ENCODE results near the gene SHKBP1. TPM values are rescaled to one million over a fixed set of nuclear protein-coding genes. Genes with fewer than 3 reads are reported as not detected.
"Not testable (repeated sequence)": the region's sequence is repeated elsewhere in the genome, so short reads cannot be mapped to it uniquely, and the experiment has no call there.

The SHKBP1 gene
- total RNA-seq, 3 donors from 2014 or later: 25.8 to 42.9 (median 34.1) TPM

DNA sequence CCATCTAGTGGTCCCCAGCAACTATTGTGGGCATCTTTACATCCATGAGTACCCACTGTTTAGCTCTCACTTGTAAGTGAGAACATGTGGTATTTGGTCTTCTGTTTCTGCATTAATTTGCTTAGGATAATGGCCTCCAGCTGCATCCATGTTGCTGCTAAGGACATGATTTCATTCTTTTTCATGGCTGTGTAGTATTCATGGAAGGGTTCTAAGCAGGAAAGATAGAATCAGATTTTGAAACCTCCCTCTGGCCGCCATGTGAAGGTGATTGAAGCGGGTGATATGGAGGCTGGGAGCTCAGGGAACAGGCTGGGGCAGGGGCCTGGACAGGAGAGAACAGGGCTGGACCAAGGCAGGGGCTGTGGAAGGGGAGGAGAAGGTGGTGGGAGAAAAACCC is 44.6 kb downstream of the SHKBP1 start:
- TF ChIP-seq POLR2A (IDR thresholded peaks at IDR 0.05): no peak
- Histone ChIP-seq H3K27ac (no peak overlapping the region), H3K4me1 (no peaks in the 10 kb centered on the region), H3K9me3 (no peaks in the 10 kb centered on the region), H3K4me3 (no peak overlapping the region), H3K36me3 (no peaks in the 10 kb centered on the region), H3K27me3 (no peaks in the 10 kb centered on the region)
- intact Hi-C loops (cut with DNase I; ENCODE audit: low total_unique reads): no loop called here
- DNase-seq (ENCODE audit: low spot score in 2 of 2): no peak

DNA sequence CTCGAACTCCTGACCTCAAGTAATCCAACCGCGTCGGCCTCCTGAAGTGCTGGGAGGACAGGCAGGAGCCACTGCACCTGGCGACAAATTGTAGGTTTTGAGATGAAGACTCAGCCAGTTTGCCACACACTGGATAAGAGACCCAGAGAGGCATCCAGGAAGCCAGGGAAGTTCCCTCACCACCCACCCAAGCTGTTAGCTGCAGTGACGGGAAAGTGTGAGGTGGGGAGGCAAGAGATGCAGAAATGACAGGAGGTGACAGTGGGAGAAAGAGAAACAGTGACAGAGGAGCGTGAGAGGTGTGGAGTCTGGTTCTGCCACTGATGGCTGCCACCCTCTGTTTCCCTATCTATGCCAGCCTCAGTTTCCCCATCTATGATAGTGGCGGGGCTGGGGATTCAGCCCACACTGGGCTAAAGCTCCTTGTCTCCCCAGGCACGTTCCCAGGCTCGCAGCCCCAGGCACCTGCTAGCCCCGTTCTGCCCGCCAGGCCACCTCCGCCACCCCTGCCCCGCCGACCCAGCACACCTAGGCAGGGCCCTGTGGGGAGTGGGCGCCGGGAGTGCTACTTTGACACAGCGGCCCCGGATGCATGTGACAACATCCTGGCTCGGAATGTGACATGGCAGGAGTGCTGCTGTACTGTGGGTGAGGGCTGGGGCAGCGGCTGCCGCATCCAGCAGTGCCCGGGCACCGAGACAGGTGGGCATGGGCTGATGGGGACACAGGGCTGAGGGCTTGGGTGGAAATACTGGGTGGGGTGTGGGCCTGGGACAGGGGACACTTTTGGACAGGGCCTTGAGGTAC is 45.5 kb downstream of the SHKBP1 start:
- Histone ChIP-seq H3K27me3 (no peaks in the 10 kb centered on the region), H3K36me3 (no peaks in the 10 kb centered on the region), H3K27ac (no peak overlapping the region), H3K4me3 (no peak overlapping the region), H3K4me1 (no peaks in the 10 kb centered on the region), H3K9me3 (no peaks in the 10 kb centered on the region)
- intact Hi-C loops (cut with DNase I; ENCODE audit: low total_unique reads): no loop called here
- TF ChIP-seq, protein P1, sequence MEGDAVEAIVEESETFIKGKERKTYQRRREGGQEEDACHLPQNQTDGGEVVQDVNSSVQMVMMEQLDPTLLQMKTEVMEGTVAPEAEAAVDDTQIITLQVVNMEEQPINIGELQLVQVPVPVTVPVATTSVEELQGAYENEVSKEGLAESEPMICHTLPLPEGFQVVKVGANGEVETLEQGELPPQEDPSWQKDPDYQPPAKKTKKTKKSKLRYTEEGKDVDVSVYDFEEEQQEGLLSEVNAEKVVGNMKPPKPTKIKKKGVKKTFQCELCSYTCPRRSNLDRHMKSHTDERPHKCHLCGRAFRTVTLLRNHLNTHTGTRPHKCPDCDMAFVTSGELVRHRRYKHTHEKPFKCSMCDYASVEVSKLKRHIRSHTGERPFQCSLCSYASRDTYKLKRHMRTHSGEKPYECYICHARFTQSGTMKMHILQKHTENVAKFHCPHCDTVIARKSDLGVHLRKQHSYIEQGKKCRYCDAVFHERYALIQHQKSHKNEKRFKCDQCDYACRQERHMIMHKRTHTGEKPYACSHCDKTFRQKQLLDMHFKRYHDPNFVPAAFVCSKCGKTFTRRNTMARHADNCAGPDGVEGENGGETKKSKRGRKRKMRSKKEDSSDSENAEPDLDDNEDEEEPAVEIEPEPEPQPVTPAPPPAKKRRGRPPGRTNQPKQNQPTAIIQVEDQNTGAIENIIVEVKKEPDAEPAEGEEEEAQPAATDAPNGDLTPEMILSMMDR (IDR thresholded peaks at IDR 0.05): no peak
- TF ChIP-seq POLR2AphosphoS5 (IDR thresholded peaks at IDR 0.05) (no peak), POLR2A (IDR thresholded peaks at IDR 0.05) (no peak)
- DNase-seq (ENCODE audit: low spot score in 2 of 2): no peak

DNA sequence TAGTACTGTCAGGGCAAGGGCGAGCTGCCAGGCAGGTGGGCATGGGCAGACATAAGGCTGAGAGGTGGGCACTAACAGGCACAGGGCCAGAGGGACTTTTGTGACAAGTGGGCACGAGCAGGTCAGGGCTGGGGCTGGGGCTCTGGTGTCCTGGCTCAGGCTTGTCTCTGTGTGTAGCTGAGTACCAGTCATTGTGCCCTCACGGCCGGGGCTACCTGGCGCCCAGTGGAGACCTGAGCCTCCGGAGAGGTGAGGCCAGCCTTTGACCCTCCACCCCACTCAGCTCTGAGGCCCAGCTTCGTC is 46.1 kb downstream of the SHKBP1 start:
- H3K27me3 ChIP-seq: no peaks in the 10 kb centered on the region
- no peak overlapping the region for H3K27ac ChIP-seq
- no peak for TF ChIP-seq POLR2A (IDR thresholded peaks at IDR 0.05)
- TF ChIP-seq, protein P1 (IDR thresholded peaks at IDR 0.05): no peak
- no peak for TF ChIP-seq POLR2AphosphoS5 (IDR thresholded peaks at IDR 0.05)
- intact Hi-C loops (cut with DNase I; ENCODE audit: low total_unique reads): no loop called here
- no peaks in the 10 kb centered on the region for H3K4me1 ChIP-seq
- H3K9me3 ChIP-seq: no peaks in the 10 kb centered on the region
- H3K4me3 ChIP-seq: no peak overlapping the region
- no peak for DNase-seq (ENCODE audit: low spot score in 2 of 2)
- no peaks in the 10 kb centered on the region for H3K36me3 ChIP-seq

DNA sequence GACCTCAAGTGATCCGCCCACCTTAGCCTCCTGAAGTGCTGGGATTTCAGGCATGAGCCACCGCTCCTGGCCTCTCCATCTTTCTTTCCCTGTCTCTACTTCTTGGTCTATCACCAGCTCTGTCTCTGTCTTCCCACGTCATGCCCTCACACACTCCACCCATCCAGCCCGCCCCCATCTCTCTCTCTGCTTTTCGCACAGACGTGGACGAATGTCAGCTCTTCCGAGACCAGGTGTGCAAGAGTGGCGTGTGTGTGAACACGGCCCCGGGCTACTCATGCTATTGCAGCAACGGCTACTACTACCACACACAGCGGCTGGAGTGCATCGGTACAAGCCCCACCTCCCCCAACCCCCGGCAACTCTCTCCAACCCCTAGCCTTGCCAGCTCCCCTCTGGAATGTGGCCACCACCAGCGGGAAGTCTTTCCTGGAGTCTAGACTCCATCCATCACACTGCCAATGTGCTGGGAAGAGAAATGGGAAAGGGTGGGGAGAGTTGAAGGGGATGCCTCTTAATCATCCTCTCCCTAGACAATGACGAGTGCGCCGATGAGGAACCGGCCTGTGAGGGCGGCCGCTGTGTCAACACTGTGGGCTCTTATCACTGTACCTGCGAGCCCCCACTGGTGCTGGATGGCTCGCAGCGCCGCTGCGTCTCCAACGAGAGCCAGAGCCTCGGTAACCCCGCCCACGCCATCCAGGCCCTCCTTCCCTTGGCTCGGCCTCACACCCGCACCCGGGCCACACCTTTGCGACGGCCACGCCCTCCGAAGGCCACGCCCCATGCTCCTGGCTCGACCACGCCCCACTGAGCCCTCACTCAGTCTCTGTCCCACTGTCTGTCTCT is 47.0 kb downstream of the SHKBP1 start:
- H3K36me3 ChIP-seq: no peaks in the 10 kb centered on the region

DNA sequence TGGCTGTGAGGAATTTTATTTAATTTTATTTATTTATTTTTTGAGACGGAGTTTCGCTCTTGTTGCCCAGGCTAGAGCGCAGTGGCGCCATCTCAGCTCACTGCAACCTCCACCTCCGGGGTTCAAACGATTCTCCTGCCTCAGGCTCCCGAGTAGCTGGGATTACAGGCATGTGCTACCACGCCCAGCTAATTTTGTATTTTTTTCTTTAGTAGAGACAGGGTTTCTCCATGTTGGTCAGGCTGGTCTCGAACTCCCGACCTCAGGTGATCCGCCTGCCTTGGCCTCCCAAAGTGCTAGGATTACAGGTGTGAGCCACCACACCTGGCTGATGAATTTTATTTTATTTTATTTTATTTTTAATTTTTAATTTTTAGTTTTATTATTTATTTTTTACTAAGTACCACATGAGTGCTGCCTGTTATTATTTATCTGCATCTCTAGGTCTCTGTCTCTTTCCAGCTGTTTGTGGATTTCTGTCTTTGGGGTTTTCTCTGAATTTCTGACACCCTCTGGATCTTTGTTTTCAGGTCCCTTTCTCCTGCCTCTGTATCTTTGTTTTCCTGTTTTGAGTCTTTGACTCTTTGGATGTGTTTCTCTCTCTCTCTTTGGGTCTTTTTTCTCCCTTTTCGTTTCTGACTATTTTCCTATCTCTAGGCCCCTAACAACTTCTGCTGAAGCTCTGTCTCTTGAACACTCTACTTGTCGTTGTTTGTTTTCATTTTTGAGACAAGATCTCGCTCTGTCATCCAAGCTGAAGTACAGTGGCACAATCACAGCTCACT is 47.9 kb downstream of the SHKBP1 start:
- H3K27me3 ChIP-seq; DNase-seq (ENCODE audit: low spot score in 2 of 2); intact Hi-C loops (cut with DNase I; ENCODE audit: low total_unique reads); H3K27ac ChIP-seq; H3K4me3 ChIP-seq; H3K4me1 ChIP-seq; H3K9me3 ChIP-seq; H3K36me3 ChIP-seq: not testable (repeated sequence)

More for the DNA sequence above, 47.0 kb downstream of the SHKBP1 start:
- TF ChIP-seq, protein P1 (IDR thresholded peaks at IDR 0.05): no peak
- TF ChIP-seq POLR2AphosphoS5 (IDR thresholded peaks at IDR 0.05): no peak
- no peak for TF ChIP-seq POLR2A (IDR thresholded peaks at IDR 0.05)
- no peaks in the 10 kb centered on the region for H3K4me1 ChIP-seq
- no peaks in the 10 kb centered on the region for H3K9me3 ChIP-seq
- no peak overlapping the region for H3K4me3 ChIP-seq
- no peak for DNase-seq (ENCODE audit: low spot score in 2 of 2)
- no peak overlapping the region for H3K27ac ChIP-seq
- intact Hi-C loops (cut with DNase I; ENCODE audit: low total_unique reads): no loop called here
- no peaks in the 10 kb centered on the region for H3K27me3 ChIP-seq
